GM18517 (cell line): ENCODE results near the gene ATP9A.
"Not testable (repeated sequence)": the region's sequence is repeated elsewhere in the genome, so short reads cannot be mapped to it uniquely, and the experiment has no call there.

Experiments
- ATAC-seq: cut with Tn5 transposase; IDR thresholded peaks from one replicate; pipeline ENCODE4 v1.9.1; 2021; ENCODE audit warnings: mild to moderate bottlenecking, moderate library complexity; ENCODE audit not compliant: unreplicated experiment

Gene ATP9A

DNA sequence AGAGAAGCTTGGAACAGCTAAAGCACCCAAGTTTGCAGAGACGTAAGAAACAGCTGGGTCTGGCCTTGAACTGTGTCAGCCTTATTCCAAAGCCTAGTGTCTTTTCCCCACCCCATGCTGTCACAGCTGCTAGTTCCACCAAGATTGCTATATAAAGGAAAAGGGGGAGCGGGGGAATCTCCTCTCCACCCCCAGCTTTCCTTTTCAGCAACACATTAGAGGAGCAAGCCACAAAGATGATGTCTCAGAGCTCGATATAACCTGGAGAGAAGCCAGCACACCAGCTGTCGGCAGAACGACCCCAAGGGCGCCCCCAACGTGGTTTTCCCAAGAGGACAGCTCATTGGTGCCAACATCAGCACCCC, 36.5 kb downstream of the ATP9A start:
- no peak for ATAC-seq

DNA sequence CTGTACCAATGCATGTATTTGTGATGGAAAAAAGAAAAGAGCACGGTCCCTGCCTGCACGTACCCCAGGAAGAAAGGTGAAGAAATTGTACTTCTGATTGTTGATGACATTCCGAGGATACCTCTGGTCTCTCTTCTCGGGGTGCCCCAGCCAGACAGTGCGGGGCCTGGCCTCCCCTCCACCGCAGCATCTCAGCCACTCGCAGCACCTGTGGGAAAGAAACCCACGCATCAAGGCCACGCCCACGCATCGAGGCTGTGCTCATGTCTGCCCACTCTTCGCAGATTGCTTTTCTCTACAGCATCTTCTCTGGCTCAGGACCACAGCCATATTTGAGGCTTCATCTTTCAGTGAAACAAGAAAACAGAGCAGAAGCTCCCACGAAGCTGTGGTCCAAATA, 38.4 kb downstream of the ATP9A start:
- ATAC-seq = no peak

DNA sequence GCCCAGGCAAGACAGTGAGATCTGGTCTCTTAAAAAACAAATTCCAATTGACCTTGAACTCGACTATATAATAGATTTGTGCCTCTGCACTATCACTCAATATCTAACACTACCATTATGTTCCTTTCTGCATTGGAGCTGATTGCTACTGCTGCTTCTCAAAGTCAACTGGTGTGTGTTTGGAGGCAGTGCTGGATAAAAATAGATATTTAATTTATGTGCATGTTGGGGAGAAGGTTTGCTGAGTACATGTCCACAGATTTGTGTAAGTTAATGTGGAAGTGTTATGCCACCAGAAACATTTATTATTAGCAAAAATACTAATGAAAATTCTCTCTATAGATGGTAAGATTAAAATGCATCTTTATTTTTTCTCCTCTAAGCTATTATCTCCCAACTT, 39.5 kb downstream of the ATP9A start:
- no peak for ATAC-seq

DNA sequence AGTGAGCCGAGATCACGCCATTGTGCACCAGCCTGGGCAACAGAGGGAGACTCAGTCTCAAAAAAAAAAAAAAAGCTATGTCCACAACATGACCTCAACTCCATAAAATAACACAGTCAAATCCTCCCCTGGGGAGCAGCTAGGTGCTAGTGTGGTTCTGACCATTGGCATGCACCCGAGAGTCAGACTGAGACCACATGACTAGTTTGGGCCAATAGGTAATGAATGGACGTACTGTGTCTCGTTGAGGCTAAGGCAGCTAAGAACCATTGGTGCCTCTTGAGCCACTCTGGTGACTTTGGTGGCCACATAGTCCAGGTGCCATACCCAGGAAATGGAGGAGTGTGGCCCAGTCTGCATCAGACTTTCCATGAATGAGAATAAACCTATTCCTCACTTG, 40.3 kb downstream of the ATP9A start:
- no peak for ATAC-seq

GRCh38 chr20:51725584-51726176, 42.5 kb downstream of the ATP9A start:
- no peak for ATAC-seq

DNA sequence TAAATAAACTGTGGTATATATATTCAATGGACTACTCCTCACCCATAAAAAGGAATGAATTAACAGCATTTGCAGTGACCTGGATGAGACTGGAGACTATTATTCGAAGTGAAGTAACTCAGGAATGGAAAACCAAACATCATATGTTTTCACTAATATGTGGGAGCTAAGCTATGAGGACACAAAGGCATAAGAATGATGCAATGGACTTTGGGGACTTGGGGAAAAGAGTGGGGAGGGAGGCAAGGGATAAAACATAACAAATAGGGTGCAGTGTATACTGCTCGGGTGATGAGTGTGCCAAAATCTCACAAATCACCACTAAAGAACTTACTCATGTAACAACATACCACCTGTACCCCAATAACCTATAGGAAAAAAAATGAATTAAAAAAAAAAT, 45.2 kb downstream of the ATP9A start:
- ATAC-seq = not testable (repeated sequence)

GRCh38 chr20:51722246-51722645, 45.9 kb downstream of the ATP9A start:
- not testable (repeated sequence) for ATAC-seq

GRCh38 chr20:51720854-51721253, 47.3 kb downstream of the ATP9A start:
- ATAC-seq = no peak

- no peak for ATAC-seq
These were observed 47.8 kb downstream of the ATP9A start for GRCh38 chr20:51720384-51720783.

DNA sequence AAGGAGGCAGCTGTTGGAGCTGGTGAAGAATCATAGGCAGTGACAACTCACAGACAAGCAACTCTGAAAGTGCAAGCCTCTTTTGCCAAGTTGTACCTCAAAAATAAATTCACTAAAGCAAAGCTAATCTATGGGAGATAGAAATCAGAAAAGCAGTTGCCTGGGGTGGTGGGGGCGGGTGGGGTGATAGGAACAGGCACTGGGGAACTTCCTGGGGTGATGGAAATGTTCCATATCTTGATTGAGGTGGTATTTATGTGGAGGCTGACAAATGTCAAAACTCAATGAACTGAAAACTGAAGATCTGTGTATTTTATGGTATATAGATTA, 52.4 kb downstream of the ATP9A start:
- ATAC-seq = no peak

DNA sequence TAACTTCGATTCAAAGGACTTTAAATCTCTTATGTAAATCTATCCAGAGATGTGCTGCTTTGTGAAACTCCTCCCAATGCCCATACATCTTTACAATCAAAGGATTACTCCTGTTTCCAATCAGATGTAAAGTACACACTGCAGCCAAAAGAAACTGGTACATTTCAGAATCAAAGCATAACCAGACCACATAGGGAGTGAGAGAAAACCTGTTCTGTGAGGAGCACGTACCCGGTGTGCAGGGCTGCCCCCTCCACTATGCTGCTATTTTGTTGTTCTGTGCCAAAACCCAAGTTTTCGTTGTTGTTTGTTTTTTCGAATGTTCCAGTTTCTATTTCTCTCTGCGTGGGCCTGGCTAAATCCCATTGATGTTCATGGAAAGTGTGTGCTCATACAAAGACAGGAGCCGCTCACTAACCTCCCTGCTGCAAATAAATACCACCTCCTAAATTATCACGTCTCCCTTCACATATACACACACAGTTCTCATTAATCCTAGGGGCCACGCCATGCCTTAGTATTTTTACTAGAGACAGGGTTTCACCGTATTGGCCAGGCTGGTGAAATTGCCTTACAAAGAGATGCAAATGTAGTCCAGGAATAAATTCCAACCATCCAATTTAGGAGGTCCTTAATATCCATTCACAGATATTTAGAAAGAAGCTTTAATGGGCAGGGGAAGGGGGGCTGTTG, 52.9 kb downstream of the ATP9A start:
- no peak for ATAC-seq

DNA sequence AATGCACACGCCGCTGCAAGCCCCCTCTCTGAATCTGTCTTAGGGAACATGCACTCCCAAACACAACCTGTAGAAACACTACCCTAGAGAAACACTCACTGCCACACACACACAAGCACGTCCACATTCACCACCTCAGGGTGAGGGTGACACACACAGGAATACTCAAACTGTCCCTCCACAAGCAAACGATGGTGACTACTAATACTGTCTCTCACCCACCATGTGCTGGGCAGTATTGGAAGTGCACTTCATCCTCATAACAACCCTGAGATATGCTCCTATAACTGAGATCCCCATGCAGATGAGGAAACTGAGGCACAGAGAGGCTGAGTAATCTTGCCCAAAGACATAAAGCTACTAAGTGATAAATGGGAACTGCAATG, 55.0 kb downstream of the ATP9A start:
- no peak for ATAC-seq

DNA sequence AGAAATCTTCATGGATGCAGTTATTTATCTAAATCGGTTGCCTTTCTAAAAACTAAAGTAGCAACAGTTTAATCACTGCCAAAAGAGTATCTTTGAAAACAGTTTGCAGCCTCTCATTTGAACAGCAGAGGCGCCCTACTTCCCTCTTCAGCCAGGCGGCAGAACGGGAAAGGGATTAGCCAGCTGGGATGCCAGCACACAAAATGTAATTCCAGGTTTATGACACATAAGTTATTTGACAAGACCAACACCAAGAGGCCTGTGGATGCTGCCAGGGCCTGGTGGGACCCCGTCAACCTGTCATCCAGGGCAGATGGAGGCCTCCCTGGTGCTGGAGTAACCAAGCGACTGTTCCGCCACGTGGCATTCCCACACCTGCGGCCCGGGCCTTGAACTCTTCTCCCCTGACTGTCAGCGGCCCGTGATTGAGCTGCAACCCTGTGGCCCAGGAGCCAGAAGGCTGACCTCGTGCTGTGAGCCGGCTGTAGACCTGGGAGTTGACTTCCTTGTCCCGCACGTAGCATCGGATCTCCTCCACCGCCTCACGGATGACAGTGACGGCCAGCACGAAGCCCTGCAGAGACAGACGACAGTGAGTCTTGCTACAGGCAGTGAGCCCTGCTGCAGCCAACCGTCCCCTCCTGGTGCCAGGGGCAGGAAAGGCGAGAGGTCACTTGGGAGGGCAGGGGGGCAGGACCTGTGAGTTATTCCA, 55.5 kb downstream of the ATP9A start:
- ATAC-seq = no peak

GRCh38 chr20:51711426-51711825, 56.8 kb downstream of the ATP9A start:
- no peak for ATAC-seq

GRCh38 chr20:51710361-51710894, 57.8 kb downstream of the ATP9A start:
- ATAC-seq = no peak

GRCh38 chr20:51705400-51705799, 62.8 kb downstream of the ATP9A start:
- no peak for ATAC-seq

DNA sequence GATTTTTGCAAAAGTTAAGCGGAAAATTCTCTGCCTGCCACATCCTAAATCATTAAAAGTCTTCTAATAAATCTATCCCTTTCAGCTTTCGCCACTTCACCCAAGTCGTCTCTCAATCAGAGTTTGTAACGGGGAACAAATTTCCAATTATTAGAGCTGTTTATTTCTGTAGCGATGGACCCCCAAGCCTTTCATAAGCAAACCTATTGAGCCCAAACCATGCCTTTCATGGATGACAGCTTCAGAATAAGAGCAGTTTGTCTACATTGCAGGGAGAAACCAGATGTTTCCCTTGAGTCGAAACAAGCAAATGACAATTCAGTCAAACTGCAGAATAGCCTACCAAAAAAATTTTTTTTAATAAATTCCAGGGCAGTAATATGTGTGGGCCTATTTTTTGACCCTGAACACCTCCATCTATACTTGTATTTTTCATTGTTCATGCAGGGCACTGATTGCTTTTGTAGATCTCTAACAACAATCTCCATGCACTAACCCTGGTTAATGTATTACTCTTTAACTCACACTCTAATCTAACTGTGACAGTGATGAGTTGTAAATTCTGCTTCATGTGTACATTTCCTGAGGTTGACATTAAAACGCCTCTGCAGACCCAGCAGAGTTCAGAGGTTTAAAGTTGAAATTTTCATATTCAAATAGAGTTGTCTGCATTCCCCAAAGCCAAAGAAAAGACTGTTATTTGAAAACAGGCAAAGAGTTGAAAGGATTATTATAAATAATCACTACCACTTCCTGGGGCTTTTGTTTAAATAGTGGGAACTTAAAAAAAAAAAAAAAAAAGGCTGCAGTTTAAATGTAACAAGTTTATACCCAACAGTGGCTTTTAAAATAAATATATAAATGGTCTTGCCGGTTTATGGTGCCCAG, 64.5 kb downstream of the ATP9A start:
- ATAC-seq = no peak

DNA sequence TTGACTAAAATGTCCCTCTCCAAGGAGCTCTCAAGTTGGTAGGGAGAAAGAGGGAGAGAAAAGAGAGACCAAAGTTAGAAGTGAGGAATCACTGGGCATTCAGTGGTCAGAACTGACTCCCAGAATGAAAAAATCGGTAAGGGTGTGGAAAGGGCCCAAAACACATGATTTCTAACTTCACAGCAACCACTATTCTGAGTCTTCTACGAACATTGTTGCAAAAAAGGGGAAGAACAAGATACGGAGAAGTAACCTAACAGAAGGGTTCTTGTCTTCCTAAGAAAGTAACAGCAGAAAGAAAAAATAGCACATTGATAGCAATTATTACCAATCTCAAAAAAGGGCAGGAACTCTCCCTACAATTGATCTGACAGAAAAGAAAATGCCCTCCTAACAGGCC, 65.6 kb downstream of the ATP9A start:
- no peak for ATAC-seq

DNA sequence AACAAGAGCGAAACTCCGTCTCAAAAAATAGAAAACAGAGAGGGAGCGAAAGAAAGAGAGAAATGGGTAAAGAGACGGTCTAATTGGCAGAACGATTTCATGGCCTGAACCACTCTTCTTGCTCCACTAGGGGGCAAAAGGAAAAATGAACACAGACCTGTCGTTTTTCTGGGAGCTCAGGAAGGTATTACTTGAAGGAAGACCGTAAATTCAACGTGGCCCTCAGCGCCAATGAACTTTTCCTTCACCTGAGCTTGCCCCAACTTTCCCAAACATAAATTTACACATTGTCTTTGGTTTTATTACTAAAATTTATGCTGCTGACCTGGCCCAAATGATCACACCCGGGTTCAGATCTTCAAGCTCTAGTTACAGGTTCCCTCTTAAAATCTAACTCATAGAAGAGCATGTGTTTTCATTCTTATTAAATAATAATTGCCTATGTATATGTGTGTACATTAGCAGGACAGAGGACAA, 67.3 kb downstream of the ATP9A start:
- ATAC-seq = no peak

GRCh38 chr20:51698252-51698651, 69.9 kb downstream of the ATP9A start:
- no peak for ATAC-seq
